ENCODE measurements around the gene SPO11. TPM values are rescaled to one million over a fixed set of nuclear protein-coding genes. Genes with fewer than 3 reads are reported as not detected.
A peak's percentile ranks its signal among the peaks of the same experiment; 100 is the strongest.

The SPO11 gene
- total and polyA plus RNA-seq, 2 donors (not counting 1 experiment from before 2014, with no cell fraction given), result not detected

- peak overlapping the region; percentile 62 for H3K9ac ChIP-seq (ENCODE audit: low read length)
- no peaks in the 10 kb centered on the region for H3K9me3 Mint-ChIP-seq (ENCODE audit: insufficient read depth)
Measured at GRCh38 chr20:57388953-57389694, 59.5 kb downstream of the SPO11 start.

More at GRCh38 chr20:57388953-57389694, 59.5 kb downstream of the SPO11 start:
- Mint-ChIP-seq H3K4me3 (peak overlapping the region; percentile 92), H3K4me1 (peaks cover 32% of the 10 kb centered on the region), H3K27me3 (no peaks in the 10 kb centered on the region), H3K27ac (peak overlapping the region; percentile 98)
- Histone ChIP-seq H3K27me3 (replicated peaks in 1 of 4; ENCODE audit: control extremely low read depth in 1 of 4, control insufficient read depth in 3 of 4, insufficient read depth in 4 of 4, low read length in 3 of 4) (no peaks in the 10 kb centered on the region), H3K4me3 (ENCODE audit: control extremely low read depth in 1 of 5, extremely low read depth in 1 of 5, insufficient read depth in 1 of 5, low read depth in 2 of 5, low read length in 4 of 5) (peak overlapping the region; percentile 3 to 55 (median 45)), H2AFZ (ENCODE audit: insufficient read depth, low read depth, low read length, poor library complexity, severe bottlenecking) (peak overlapping the region; percentile 66), H4K20me1 (ENCODE audit: control insufficient read depth, insufficient read depth, low read length, poor library complexity, severe bottlenecking) (peaks cover 22% of the 10 kb centered on the region), H3K4me1 (ENCODE audit: control insufficient read depth in 2 of 2, insufficient read depth in 2 of 2, low read length in 2 of 2) (peaks cover 34 to 46% of the 10 kb centered on the region in 2 donors), H3K36me3 (replicated peaks in 1 of 2; ENCODE audit: control extremely low read depth in 1 of 2, control insufficient read depth in 1 of 2, extremely low read depth in 1 of 2, insufficient read depth in 2 of 2, low read length in 1 of 2) (peaks cover 2 to 25% of the 10 kb centered on the region in 2 experiments), H3K27ac (ENCODE audit: low read length in 2 of 2) (peak overlapping the region; percentile 90 to 97), H3K4me2 (replicated peaks; ENCODE audit: low read depth, low read length, poor library complexity, severe bottlenecking) (peak overlapping the region; percentile 93), H3K9me3 (ENCODE audit: control extremely low read depth in 1 of 3, control insufficient read depth in 2 of 3, insufficient read depth in 1 of 3, low read length in 2 of 3) (no peaks in the 10 kb centered on the region), H3K79me2 (ENCODE audit: control insufficient read depth, insufficient read depth, low read length) (peaks cover 25% of the 10 kb centered on the region)
- ChIA-PET CTCF (interaction anchor here (0.9 to 4.6 kb wide), 19 partner anchors 9 to 206 kb away, joined by 3 to 66 read pairs (median 7); no protein-coding TSS in a partner anchor), POLR2A (interaction anchor here (0.6 to 7.4 kb wide), 10 partner anchors 11 to 230 kb away, joined by 3 to 109 read pairs (median 5); partner anchors contain the start of gene ZBP1)
- intact Hi-C loops (cut with micrococcal nuclease), result loop anchor here (1.0 to 10.0 kb wide), 3 partner anchors 9 to 232 kb away; partner anchors contain the start of gene ZBP1
- TF ChIP-seq CTCF (IDR thresholded peaks at IDR 0.05) (peak; percentile 59), EZH2 (IDR thresholded peaks at IDR 0.05; ENCODE audit: borderline replicate concordance, insufficient read depth, low read depth, low read length, poor library complexity, severe bottlenecking) (no peak)
- ATAC-seq (ENCODE audit: low read depth) (peak; percentile 39), DNase-seq (peak; percentile 83)
- WGBS (ENCODE audit: insufficient coverage), result 3% methylated on average over 52 of the region's 57 CpGs
